Measurements from ENCODE around the gene NXPH4.

DNA sequence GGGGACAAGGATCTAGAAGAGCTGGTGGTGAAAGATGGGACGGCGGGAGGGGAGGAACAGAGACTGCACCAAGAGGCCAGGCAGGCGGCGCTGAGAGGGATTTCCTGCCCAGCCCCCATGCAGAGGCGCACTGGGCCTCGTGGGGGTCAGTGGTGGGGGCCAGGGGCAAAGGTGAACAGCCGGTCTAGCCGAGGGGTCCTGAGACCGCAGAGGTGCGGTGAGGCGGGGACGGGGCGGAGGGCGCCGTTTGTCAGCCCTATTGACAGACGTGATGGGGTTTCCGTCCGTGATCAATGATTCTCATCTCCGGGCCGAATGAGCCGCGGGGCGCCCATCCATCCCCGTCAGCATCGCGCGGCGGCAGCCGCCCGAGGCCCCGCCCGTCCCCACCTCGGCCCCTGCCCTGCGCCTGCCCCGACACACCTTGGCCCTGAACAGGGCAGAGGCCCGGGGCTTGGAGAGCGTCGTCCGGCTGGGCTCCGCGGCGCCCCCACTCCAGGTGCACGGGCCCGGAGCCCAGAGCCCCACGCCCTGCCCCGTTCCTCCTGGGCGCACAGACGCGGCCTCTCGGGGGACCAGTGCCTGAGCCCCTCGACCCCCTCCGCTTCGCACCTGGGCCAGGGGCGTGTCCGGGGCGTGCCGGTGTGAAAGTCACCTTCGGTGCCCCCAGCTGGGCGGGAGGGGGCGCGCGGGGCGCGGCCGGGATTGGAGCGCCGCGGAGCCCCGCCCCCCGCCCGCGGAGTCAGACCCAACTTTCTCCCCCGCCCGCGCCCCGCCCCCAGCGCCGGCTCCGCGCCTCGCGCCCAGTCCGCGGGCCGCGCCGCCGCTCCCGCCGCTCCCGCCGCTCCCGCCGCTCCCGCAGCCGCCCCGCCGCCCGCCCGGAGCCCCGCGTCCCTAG, at the start of gene NXPH4:
- TF ChIP-seq CTCF (IDR thresholded peaks at IDR 0.05 in 4 of 5, conservative IDR thresholded peaks at IDR 0.05 in 1 of 5) = no peak
- no peak for TF ChIP-seq POLR2A (IDR thresholded peaks at IDR 0.05)

Measured in gastrocnemius medialis (tissue), 4 donors.